NB4 (cell line): Measurements from ENCODE around the gene ERVMER34-1.

ENCODE experiments used
- CTCF ChIP-seq: IDR thresholded peaks from one replicate; pipeline ENCODE4 v1.5.1; 2012; ENCODE audit warnings: low read depth, low read length
- MAX ChIP-seq: IDR thresholded peaks from 2 replicates; pipeline ENCODE4 v1.6.1; 2011; ENCODE audit warnings: low read depth, low read length
- MYC ChIP-seq: IDR thresholded peaks from 2 replicates; pipeline ENCODE4 v1.6.1; 2011; ENCODE audit warnings: low read depth, low read length
- POLR2A ChIP-seq: IDR thresholded peaks from 2 replicates; pipeline ENCODE4 v1.6.1; 2011; ENCODE audit warnings: mild to moderate bottlenecking; ENCODE audit not compliant: insufficient read length; ENCODE audit errors: extremely low read depth

- no peak for TF ChIP-seq CTCF
- TF ChIP-seq POLR2A = no peak
- TF ChIP-seq MAX = no peak
- no peak for TF ChIP-seq MYC
Observed at GRCh38 chr4:52751487-52751911, 274 bp upstream of the ERVMER34-1 start.
